SH-SY5Y (cell line): ENCODE measurements around the gene TPGS1.

Experiments
- GATA2 ChIP-seq: IDR thresholded peaks from 2 replicates; pipeline ENCODE4 v1.6.1; 2011; ENCODE audit warnings: mild to moderate bottlenecking, low read depth, low read length
- GATA3 ChIP-seq: IDR thresholded peaks from 2 replicates; pipeline ENCODE4 v1.6.1; 2011; ENCODE audit warnings: low read depth, mild to moderate bottlenecking, low read length, moderate library complexity

DNA sequence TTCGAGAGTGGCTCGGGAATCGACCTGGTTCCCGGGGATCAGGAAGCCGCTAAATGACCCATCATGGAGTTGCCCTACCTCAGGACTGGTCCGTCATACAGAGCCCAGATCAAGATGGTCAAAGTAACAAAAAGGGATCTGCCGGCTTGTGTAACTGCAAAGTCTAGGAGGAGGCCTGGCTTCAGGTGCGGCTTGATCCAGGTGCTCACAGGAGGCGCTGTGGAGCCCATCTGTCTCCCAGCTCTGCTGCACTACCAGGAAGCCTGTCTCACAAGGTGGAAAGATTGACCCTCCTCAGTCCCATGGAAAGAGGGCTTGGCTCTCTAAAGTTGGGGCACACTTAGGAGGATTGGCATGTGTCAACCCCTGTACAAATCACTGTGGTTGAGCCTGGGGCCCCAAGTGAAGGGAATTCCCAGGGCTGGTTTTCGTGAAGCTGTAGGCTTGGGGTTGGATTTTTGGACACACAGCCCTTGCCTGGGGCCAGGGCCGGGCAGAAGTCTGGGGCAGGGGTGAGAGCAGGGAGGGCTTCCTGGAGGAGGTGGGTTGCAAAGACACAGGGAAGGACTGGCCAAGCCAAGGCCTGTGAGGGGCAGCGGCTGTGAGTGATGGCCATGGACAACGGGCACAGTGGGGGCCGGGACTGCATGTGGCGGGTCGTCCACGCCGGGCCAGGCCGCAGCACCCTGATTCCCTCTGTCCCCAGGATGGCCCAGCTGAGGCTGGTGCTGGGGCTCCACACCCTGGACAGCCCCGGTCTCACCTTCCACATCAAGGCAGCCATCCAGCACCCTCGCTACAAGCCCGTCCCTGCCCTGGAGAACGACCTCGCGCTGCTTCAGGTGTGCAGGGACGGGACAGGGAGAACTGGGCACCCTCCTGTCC is 40.8 kb downstream of the TPGS1 start:
- TF ChIP-seq GATA3 (no peak), GATA2 (no peak)
